Keratinocyte (primary cell): ENCODE data around the gene NFATC2.

Source experiments
- CTCF ChIP-seq, 3 experiments: IDR thresholded peaks in 1 of 3; conservative IDR thresholded peaks in 1 of 3; optimal IDR thresholded peaks in 1 of 3; 2 replicates in 2 of 3; 3 replicates in 1 of 3; pipeline versions ENCODE3 to v1.5.1; 2011; ENCODE audit warnings: low read length in 3 of 3, mild to moderate bottlenecking in 3 of 3, moderate library complexity in 2 of 3, control low read depth in 1 of 3, inconsistent platforms in 1 of 3; ENCODE audit not compliant: insufficient read depth in 2 of 3; ENCODE audit errors: extremely low read depth in 1 of 3
- EZH2 ChIP-seq: IDR thresholded peaks from one replicate; pipeline ENCODE4 v1.6.1; 2012; ENCODE audit warnings: inconsistent platforms, mild to moderate bottlenecking, low read length, moderate library complexity

GRCh38 chr20:51484831-51485230 lies 57.7 kb downstream of the NFATC2 start:
- TF ChIP-seq CTCF (optimal IDR thresholded peaks at IDR 0.05 in 1 of 3, IDR thresholded peaks at IDR 0.05 in 1 of 3, conservative IDR thresholded peaks at IDR 0.05 in 1 of 3; ENCODE audit: extremely low read depth in 1 of 3, insufficient read depth in 2 of 3, low read length in 3 of 3): no peak
- TF ChIP-seq EZH2: no peak
